ENCODE results near the gene CD300A. TPM values are rescaled to one million over a fixed set of nuclear protein-coding genes. Genes with fewer than 3 reads are reported as not detected.

Gene CD300A
- total and polyA plus RNA-seq, 4 donors: 2.2 to 11.5 (median 8.0) TPM

- no peak for DNase-seq (ENCODE audit: low spot score)
- Histone ChIP-seq H3K36me3 (ENCODE audit: control insufficient read depth in 4 of 4, insufficient read depth in 3 of 4, low read depth in 1 of 4, low read length in 3 of 4) (no peaks in the 10 kb centered on the region), H3K4me1 (ENCODE audit: control insufficient read depth in 4 of 4, insufficient read depth in 4 of 4, low read length in 3 of 4) (peaks cover 12 to 55% (median 44%) of the 10 kb centered on the region in 4 donors), H3K9me3 (ENCODE audit: control insufficient read depth in 4 of 4, low read length in 3 of 4) (no peaks in the 10 kb centered on the region), H3K9ac (ENCODE audit: low read depth in 1 of 2, low read length in 2 of 2) (peak overlapping the region; percentile 93 to 98), H3K4me3 (ENCODE audit: low read depth in 1 of 3, low read length in 3 of 3) (peak overlapping the region; percentile 66 to 89 (median 88)), H3K27me3 (ENCODE audit: control insufficient read depth in 4 of 4, insufficient read depth in 4 of 4, low read length in 3 of 4) (no peaks in the 10 kb centered on the region), H3K27ac (ENCODE audit: low read depth in 1 of 2, low read length in 2 of 2) (peak overlapping the region; percentile 99 to 100)
- TF ChIP-seq YY1 (IDR thresholded peaks at IDR 0.05) (peak; percentile 70), RAD21 (IDR thresholded peaks at IDR 0.05) (peak in 1 of 2 donors; percentile 3), SP1 (IDR thresholded peaks at IDR 0.05) (no peak), MAX (IDR thresholded peaks at IDR 0.05) (no peak), FOXA2 (IDR thresholded peaks at IDR 0.05) (no peak), HNF4A (conservative IDR thresholded peaks at IDR 0.05) (no peak), REST (IDR thresholded peaks at IDR 0.05) (peak; percentile 34), JUND (IDR thresholded peaks at IDR 0.05) (no peak), EGR1 (IDR thresholded peaks at IDR 0.05; ENCODE audit: low read depth in 2 of 2) (no peak), NR2F2 (IDR thresholded peaks at IDR 0.05) (no peak), HNF4G (IDR thresholded peaks at IDR 0.05) (no peak), TAF1 (conservative IDR thresholded peaks at IDR 0.05) (peak; percentile 36), GABPA (IDR thresholded peaks at IDR 0.05 in 1 of 2, conservative IDR thresholded peaks at IDR 0.05 in 1 of 2) (no peak), CTCF (IDR thresholded peaks at IDR 0.05; ENCODE audit: low read depth, low read length, missing input control) (no peak), ZBTB33 (IDR thresholded peaks at IDR 0.05) (no peak), RXRA (IDR thresholded peaks at IDR 0.05) (peak in 1 of 2 donors; percentile 3), FOXA1 (IDR thresholded peaks at IDR 0.05) (no peak), ATF3 (IDR thresholded peaks at IDR 0.05) (no peak)
- WGBS: 45% methylated on average over 19 of the region's 19 CpGs
These were observed 36.6 kb upstream of the CD300A start for GRCh38 chr17:74429604-74430384.

All from liver (tissue), 9 donors.